HG03342 (cell line): ENCODE measurements around the gene TSPAN3.

Experiments
- ATAC-seq: cut with Tn5 transposase; IDR thresholded peaks from one replicate; pipeline ENCODE4 v1.9.1; 2021; ENCODE audit warnings: mild to moderate bottlenecking, moderate library complexity; ENCODE audit not compliant: unreplicated experiment

Gene TSPAN3

GRCh38 chr15:77057685-77058084 lies 13.2 kb downstream of the TSPAN3 start:
- no peak for ATAC-seq

GRCh38 chr15:77057072-77057471 lies 13.8 kb downstream of the TSPAN3 start:
- ATAC-seq, result no peak

GRCh38 chr15:77053709-77054108 lies 17.2 kb downstream of the TSPAN3 start:
- no peak for ATAC-seq

- ATAC-seq, result no peak
Observed at GRCh38 chr15:77052556-77052955, 18.4 kb downstream of the TSPAN3 start.

GRCh38 chr15:77048135-77048876 lies 22.6 kb downstream of the TSPAN3 start:
- ATAC-seq, result no peak

- ATAC-seq, result no peak
Observed at GRCh38 chr15:77046704-77047412, 24.1 kb downstream of the TSPAN3 start.

- ATAC-seq, result no peak
Observed at GRCh38 chr15:77045985-77046384, 24.9 kb downstream of the TSPAN3 start.

GRCh38 chr15:77044228-77045042 lies 26.5 kb downstream of the TSPAN3 start:
- ATAC-seq, result no peak

- ATAC-seq, result no peak
Observed at GRCh38 chr15:77042955-77043920, 27.7 kb downstream of the TSPAN3 start.

GRCh38 chr15:77042245-77042919 lies 28.5 kb downstream of the TSPAN3 start:
- no peak for ATAC-seq

- no peak for ATAC-seq
Observed at GRCh38 chr15:77040673-77041072, 30.2 kb downstream of the TSPAN3 start.

- no peak for ATAC-seq
Observed at GRCh38 chr15:77039848-77040247, 31.1 kb downstream of the TSPAN3 start.

GRCh38 chr15:77039217-77039533 lies 31.7 kb downstream of the TSPAN3 start:
- ATAC-seq, result no peak

GRCh38 chr15:77038312-77039216 lies 32.3 kb downstream of the TSPAN3 start:
- no peak for ATAC-seq

- ATAC-seq, result no peak
Observed at GRCh38 chr15:77037388-77038209, 33.3 kb downstream of the TSPAN3 start.

GRCh38 chr15:77036537-77037387 lies 34.1 kb downstream of the TSPAN3 start:
- no peak for ATAC-seq

GRCh38 chr15:77035999-77036471 lies 34.9 kb downstream of the TSPAN3 start:
- no peak for ATAC-seq
